ENCODE measurements around the gene MTUS2. TPM values are rescaled to one million over a fixed set of nuclear protein-coding genes. Genes with fewer than 3 reads are reported as not detected.

Gene MTUS2
- total and polyA plus RNA-seq, 2 donors (not counting 1 experiment from before 2014, with no cell fraction given), result 0.06 TPM; not detected in 1

GRCh38 chr13:28875846-28876615, 55.9 kb downstream of the MTUS2 start:
- H4K20me1 ChIP-seq (ENCODE audit: control insufficient read depth, extremely low read depth, insufficient read depth, low read length), result no peaks in the 10 kb centered on the region
- H3K27ac ChIP-seq (ENCODE audit: insufficient read depth, low read length), result no peak overlapping the region
- H3K4me2 ChIP-seq (ENCODE audit: extremely low read depth, insufficient read depth, low read length), result no peak overlapping the region
- H3K27me3 ChIP-seq (ENCODE audit: control insufficient read depth, insufficient read depth, low read length), result no peaks in the 10 kb centered on the region
- no peaks in the 10 kb centered on the region for H3K4me1 ChIP-seq (ENCODE audit: control insufficient read depth, extremely low read depth, insufficient read depth, low read length)
- TF ChIP-seq CTCF (conservative IDR thresholded peaks at IDR 0.05 in 1 of 2, IDR thresholded peaks at IDR 0.05 in 1 of 2; ENCODE audit: low read depth in 1 of 2, low read length in 2 of 2), result no peak
- H3K4me3 ChIP-seq (replicated peaks in 1 of 4; ENCODE audit: control extremely low read depth in 1 of 4, insufficient read depth in 1 of 4, low read depth in 3 of 4, low read length in 4 of 4), result no peak overlapping the region
- no peak overlapping the region for H3K9ac ChIP-seq (ENCODE audit: insufficient read depth, low read length)
- H2AFZ ChIP-seq (ENCODE audit: low read length), result no peak overlapping the region
- no peaks in the 10 kb centered on the region for H3K79me2 ChIP-seq (ENCODE audit: control insufficient read depth, insufficient read depth, low read length)
- H3K36me3 ChIP-seq (ENCODE audit: control insufficient read depth, insufficient read depth, low read length), result no peaks in the 10 kb centered on the region
- no peaks in the 10 kb centered on the region for H3K9me3 ChIP-seq (ENCODE audit: control insufficient read depth, insufficient read depth, low read depth, low read length)
- DNase-seq (ENCODE audit: low read depth in 2 of 2), result no peak

GRCh38 chr13:28877408-28877807, 57.3 kb downstream of the MTUS2 start:
- Histone ChIP-seq H2AFZ (ENCODE audit: low read length) (no peak overlapping the region), H3K4me3 (replicated peaks in 1 of 4; ENCODE audit: control extremely low read depth in 1 of 4, insufficient read depth in 1 of 4, low read depth in 3 of 4, low read length in 4 of 4) (no peak overlapping the region)
- TF ChIP-seq EZH2 (IDR thresholded peaks at IDR 0.05; ENCODE audit: low read length, missing control alignments) (no peak), CTCF (conservative IDR thresholded peaks at IDR 0.05 in 1 of 2, IDR thresholded peaks at IDR 0.05 in 1 of 2; ENCODE audit: low read depth in 1 of 2, low read length in 2 of 2) (no peak)

GRCh38 chr13:28885181-28885580, 65.0 kb downstream of the MTUS2 start:
- no peaks in the 10 kb centered on the region for H4K20me1 ChIP-seq (ENCODE audit: control insufficient read depth, extremely low read depth, insufficient read depth, low read length)
- DNase-seq (ENCODE audit: low read depth in 2 of 2), result no peak
- H3K4me3 ChIP-seq (replicated peaks in 1 of 4; ENCODE audit: control extremely low read depth in 1 of 4, insufficient read depth in 1 of 4, low read depth in 3 of 4, low read length in 4 of 4), result no peak overlapping the region

More at GRCh38 chr13:28877408-28877807, 57.3 kb downstream of the MTUS2 start:
- H3K27me3 ChIP-seq (ENCODE audit: control insufficient read depth, insufficient read depth, low read length), result no peaks in the 10 kb centered on the region
- H3K36me3 ChIP-seq (ENCODE audit: control insufficient read depth, insufficient read depth, low read length), result no peaks in the 10 kb centered on the region
- H3K27ac ChIP-seq (ENCODE audit: insufficient read depth, low read length), result no peak overlapping the region
- no peak overlapping the region for H3K9ac ChIP-seq (ENCODE audit: insufficient read depth, low read length)
- no peaks in the 10 kb centered on the region for H3K4me1 ChIP-seq (ENCODE audit: control insufficient read depth, extremely low read depth, insufficient read depth, low read length)
- H3K79me2 ChIP-seq (ENCODE audit: control insufficient read depth, insufficient read depth, low read length), result no peaks in the 10 kb centered on the region
- no peaks in the 10 kb centered on the region for H3K9me3 ChIP-seq (ENCODE audit: control insufficient read depth, insufficient read depth, low read depth, low read length)
- H4K20me1 ChIP-seq (ENCODE audit: control insufficient read depth, extremely low read depth, insufficient read depth, low read length), result no peaks in the 10 kb centered on the region
- DNase-seq (ENCODE audit: low read depth in 2 of 2), result no peak
- no peak overlapping the region for H3K4me2 ChIP-seq (ENCODE audit: extremely low read depth, insufficient read depth, low read length)

More at GRCh38 chr13:28885181-28885580, 65.0 kb downstream of the MTUS2 start:
- H3K36me3 ChIP-seq (ENCODE audit: control insufficient read depth, insufficient read depth, low read length), result no peaks in the 10 kb centered on the region
- H3K79me2 ChIP-seq (ENCODE audit: control insufficient read depth, insufficient read depth, low read length), result no peaks in the 10 kb centered on the region
- no peak overlapping the region for H3K4me2 ChIP-seq (ENCODE audit: extremely low read depth, insufficient read depth, low read length)
- no peak overlapping the region for H3K27ac ChIP-seq (ENCODE audit: insufficient read depth, low read length)
- H3K27me3 ChIP-seq (ENCODE audit: control insufficient read depth, insufficient read depth, low read length), result no peaks in the 10 kb centered on the region
- no peaks in the 10 kb centered on the region for H3K9me3 ChIP-seq (ENCODE audit: control insufficient read depth, insufficient read depth, low read depth, low read length)
- TF ChIP-seq CTCF (conservative IDR thresholded peaks at IDR 0.05 in 1 of 2, IDR thresholded peaks at IDR 0.05 in 1 of 2; ENCODE audit: low read depth in 1 of 2, low read length in 2 of 2) (no peak), EZH2 (IDR thresholded peaks at IDR 0.05; ENCODE audit: low read length, missing control alignments) (no peak)
- H2AFZ ChIP-seq (ENCODE audit: low read length), result no peak overlapping the region
- H3K9ac ChIP-seq (ENCODE audit: insufficient read depth, low read length), result no peak overlapping the region
- no peaks in the 10 kb centered on the region for H3K4me1 ChIP-seq (ENCODE audit: control insufficient read depth, extremely low read depth, insufficient read depth, low read length)
